GM12873 (cell line): ENCODE data around the gene DMTF1.

ENCODE experiments used
- TF ChIP-seq, protein P1 (sequence below): IDR thresholded peaks from 2 replicates; pipeline ENCODE4 v1.5.1; 2012; ENCODE audit warnings: low read depth, mild to moderate bottlenecking, moderate library complexity, low read length, control low read depth; ENCODE audit not compliant: insufficient read depth; ENCODE audit errors: missing control alignments

Gene DMTF1

DNA sequence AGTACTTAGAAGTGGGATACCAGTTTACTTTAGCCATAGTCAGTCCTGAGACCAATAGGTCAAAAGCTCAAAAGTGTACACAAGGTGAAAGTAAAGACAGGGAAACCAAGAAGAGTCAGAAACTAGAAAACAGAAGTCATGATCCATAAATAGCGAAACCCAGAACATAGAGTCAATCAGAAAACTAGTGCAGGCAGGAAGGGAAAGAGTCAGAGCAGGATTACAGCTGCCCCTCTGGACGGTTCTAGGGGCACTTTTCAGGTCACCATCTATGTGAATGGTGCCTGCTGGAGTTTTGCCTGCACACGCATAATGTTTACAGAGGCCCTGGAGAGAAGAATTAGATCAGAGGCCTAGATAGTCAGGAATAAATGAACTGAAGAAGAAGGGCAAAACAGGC lies 22.4 kb upstream of the DMTF1 start:
- TF ChIP-seq, protein P1, sequence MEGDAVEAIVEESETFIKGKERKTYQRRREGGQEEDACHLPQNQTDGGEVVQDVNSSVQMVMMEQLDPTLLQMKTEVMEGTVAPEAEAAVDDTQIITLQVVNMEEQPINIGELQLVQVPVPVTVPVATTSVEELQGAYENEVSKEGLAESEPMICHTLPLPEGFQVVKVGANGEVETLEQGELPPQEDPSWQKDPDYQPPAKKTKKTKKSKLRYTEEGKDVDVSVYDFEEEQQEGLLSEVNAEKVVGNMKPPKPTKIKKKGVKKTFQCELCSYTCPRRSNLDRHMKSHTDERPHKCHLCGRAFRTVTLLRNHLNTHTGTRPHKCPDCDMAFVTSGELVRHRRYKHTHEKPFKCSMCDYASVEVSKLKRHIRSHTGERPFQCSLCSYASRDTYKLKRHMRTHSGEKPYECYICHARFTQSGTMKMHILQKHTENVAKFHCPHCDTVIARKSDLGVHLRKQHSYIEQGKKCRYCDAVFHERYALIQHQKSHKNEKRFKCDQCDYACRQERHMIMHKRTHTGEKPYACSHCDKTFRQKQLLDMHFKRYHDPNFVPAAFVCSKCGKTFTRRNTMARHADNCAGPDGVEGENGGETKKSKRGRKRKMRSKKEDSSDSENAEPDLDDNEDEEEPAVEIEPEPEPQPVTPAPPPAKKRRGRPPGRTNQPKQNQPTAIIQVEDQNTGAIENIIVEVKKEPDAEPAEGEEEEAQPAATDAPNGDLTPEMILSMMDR, result no peak

DNA sequence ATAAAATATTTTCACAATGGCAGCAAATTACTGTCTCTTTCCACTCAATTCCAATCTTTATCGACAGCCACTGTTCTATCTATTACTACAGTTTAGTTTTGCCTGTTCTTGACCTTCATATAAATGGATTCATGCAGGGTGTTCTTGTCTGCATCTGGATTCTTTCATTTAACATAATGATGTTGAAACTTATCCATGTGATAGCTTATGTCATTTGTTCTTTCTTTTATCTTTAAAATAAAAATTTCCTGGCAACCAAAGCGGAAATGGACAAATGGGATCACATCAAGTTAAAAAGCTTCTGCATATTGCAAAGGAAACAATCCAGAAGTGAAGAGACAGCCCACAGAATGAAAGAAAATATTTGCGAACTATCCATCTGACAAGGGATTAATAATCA lies 20.5 kb upstream of the DMTF1 start:
- TF ChIP-seq, protein P1, result no peak

DNA sequence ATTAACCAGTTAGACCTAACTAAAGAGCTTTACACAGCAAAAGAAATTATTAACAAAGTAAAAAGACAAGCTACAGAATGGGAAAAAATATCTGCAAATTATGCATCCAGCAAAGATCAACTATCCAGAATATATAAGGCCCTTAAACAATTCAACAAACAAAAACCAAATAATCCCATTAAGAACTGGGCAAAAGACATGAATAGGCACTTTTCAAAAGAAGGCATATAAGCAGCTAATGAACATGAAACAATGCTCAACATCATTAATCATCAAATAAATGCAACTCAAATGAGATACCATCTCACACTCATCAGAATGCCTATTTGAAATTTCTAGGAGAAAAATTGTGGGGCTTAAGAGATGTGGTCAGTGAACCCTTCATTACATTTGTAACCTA lies 15.0 kb upstream of the DMTF1 start:
- TF ChIP-seq, protein P1, result no peak

DNA sequence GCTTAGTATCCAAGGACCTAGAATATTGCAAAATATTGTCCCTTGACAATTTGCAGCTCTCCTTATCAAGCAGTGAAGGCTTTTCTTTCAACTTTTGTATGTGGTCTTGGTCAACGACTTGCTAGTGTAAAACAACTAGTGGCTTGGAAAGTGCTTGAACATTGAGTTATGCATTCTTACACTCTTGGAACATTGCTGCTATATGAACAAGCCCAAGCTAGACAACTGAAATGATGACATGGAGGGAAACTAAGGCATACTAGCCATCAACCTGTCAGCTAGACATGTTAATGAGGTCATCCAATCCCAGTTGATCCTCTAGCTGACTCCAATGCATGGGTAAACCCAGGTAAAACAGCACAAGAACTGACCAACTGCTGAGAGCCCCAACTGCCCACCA lies 12.7 kb upstream of the DMTF1 start:
- TF ChIP-seq, protein P1, result no peak

DNA sequence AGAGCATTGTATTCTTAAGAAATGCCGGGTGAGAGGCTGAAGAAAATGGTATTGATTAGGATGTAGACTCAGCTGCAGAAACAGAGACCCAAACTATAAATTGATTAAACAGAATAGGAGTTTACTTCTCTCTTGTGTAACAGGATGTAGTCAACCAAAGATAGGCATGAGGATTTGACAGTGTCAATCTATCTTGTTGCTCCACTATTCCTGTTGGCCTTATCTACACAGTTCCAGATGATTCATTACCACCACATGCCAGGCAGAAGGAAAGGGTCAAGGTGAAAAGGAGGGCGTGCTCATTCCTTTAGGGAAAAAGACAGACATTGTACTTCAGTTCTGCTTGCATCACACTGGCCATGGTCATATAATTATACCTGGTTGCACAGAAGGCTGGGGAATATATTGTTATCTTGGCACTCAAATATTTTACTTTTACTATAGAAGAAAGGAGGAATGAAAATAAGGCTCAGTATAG lies 11.9 kb upstream of the DMTF1 start:
- TF ChIP-seq, protein P1, result no peak

DNA sequence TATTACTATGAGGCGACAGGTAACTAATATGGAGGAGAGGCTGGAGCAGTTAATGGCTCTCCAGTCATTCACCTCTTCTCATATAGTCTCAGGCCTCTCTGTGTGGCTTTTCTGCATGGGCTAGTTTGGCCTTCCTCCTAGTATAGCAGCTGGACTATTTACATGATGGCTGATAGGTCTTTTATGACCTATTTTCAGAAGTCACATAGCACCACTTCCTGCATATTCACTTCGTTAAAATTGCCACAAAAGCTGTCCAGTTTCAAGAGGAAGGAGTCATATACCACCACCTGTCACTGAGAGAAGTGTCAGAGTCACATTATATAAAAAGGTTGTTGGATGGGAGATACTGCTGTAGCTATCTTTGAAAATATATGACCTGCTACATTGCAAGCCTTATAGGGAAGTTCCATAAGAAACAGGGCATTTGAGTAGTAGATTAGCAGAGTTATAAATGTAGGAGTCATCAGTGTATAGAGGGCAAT lies 8.0 kb upstream of the DMTF1 start:
- TF ChIP-seq, protein P1, result no peak

DNA sequence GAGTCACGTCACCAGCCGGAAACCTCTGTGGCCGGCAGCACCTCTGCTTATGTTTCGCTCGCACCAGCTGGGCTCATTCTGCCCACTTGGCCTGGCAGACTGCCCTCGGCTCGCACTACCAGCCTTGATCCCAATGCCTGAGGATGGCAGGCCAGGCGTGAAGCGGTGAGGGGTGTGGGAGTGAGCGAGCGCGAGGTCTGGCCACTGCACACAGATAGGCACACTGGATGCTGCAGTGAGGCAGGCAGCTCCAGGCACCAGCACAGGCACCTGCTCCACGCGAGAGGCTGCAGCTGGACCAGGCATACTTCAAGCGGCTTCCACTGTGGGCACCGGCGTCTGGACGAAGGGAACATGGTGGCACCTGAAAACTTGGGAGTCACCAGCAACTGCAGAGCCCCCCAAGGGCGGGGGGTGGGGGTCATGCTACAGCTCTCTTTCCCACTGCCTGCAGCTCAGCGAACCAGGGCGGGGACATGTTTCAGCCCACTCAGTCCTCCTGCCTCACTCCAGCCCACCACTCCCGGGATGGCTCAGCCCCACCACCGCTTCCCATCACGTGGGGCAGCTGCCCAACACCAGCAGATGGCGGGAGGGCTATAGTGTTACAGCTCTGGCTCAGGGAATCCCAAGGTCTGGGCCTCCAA lies 5.4 kb upstream of the DMTF1 start:
- TF ChIP-seq, protein P1, result no peak
